Ishikawa (cell line): ENCODE measurements around the gene DIRAS3.

Source experiments
- CEBPB ChIP-seq: IDR thresholded peaks from 2 replicates; pipeline ENCODE4 v1.6.1; 2012
- EP300 ChIP-seq: IDR thresholded peaks from 2 replicates; pipeline ENCODE4 v1.6.1; 2012; ENCODE audit warnings: borderline replicate concordance
- TAF1 ChIP-seq: IDR thresholded peaks from 2 replicates; pipeline ENCODE4 v1.6.1; 2012; ENCODE audit warnings: low read depth, mild to moderate bottlenecking
- TF ChIP-seq, protein P1 (sequence below): IDR thresholded peaks from 2 replicates; pipeline ENCODE4 v1.6.1; 2012

DNA sequence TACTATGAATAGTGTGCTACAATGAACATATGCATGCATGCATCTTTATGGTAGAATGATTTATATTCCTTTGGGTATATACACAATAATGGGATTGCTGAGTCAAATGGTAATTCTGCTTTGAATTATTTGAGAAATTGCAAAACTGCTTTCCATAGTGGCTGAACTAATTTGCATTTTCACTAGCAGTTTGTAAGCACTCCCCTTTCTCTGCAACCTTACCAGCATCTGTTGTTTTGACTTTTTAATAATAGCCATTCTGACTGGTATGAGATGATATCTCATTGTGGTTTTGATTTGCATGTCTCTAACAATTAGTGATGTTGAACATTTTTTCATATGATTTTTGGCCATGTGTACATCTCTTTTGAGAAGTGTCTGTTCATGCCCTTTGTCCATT is 24.0 kb upstream of the DIRAS3 start:
- TF ChIP-seq, protein P1, sequence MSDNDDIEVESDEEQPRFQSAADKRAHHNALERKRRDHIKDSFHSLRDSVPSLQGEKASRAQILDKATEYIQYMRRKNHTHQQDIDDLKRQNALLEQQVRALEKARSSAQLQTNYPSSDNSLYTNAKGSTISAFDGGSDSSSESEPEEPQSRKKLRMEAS: no peak
- TF ChIP-seq TAF1 (no peak), EP300 (no peak), CEBPB (no peak)
